Measurements from ENCODE around the gene SLC6A6. TPM values are rescaled to one million over a fixed set of nuclear protein-coding genes. Genes with fewer than 3 reads are reported as not detected.
A peak's percentile ranks its signal among the peaks of the same experiment; 100 is the strongest.

Gene SLC6A6
- total RNA-seq = 46.9 and 354 TPM in 2 replicates

DNA sequence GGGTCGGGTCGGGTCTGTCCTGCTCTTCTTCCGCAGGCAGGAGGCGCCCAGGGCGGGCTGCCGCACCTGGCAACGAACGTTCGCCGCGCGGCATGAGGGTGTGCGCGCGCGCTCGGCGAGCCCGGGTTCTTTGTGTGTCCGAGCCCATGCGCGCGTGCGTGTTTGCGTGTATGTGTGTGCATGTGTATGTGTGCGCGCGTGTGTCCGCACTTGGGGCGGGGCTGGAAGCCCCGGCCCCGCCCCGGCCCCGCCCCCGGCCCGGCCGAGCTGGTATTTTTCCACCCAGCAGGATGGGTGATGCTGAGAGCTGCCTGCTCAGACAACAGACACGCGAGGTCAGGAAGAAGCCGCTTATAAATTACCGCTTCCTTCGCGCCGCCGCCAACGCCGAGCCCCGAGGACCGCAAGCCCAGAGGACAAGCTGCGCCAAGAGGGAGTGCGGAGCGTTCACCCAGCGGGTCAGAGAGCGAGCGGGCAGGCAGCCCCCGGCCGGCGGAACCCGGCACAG, at the start of gene SLC6A6:
TSS of gene SLC6A6 (plus strand) at position 303 of the 508 bp plus-strand sequence. CDS start 41,029 bp downstream, outside the sequence.
- peak; percentile 79 for DNase-seq (ENCODE audit: low read depth)

DNA sequence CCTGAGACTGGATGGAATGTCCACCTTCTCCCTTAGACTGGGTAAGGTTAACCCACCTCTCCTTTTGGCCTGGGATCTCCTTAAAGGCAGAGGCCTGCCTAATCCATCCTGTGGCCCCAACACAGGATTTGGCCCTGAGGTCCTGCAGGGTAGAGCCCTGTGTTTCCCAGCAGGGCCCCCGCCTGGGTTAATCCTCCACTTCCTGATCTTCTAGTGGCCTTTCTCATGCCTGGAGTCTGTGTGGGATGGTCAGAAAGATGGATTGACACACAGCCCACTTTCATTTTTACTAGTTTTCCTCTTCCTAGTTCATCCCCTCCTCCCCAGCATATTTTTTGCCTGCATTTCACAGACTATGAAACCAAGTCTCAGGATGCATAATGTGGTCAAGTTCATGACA, 48.9 kb upstream of the SLC6A6 start:
- DNase-seq (ENCODE audit: low read depth) = no peak

- DNase-seq (ENCODE audit: low read depth) = no peak
Measured at GRCh38 chr3:14357463-14357862, 44.9 kb upstream of the SLC6A6 start.

DNA sequence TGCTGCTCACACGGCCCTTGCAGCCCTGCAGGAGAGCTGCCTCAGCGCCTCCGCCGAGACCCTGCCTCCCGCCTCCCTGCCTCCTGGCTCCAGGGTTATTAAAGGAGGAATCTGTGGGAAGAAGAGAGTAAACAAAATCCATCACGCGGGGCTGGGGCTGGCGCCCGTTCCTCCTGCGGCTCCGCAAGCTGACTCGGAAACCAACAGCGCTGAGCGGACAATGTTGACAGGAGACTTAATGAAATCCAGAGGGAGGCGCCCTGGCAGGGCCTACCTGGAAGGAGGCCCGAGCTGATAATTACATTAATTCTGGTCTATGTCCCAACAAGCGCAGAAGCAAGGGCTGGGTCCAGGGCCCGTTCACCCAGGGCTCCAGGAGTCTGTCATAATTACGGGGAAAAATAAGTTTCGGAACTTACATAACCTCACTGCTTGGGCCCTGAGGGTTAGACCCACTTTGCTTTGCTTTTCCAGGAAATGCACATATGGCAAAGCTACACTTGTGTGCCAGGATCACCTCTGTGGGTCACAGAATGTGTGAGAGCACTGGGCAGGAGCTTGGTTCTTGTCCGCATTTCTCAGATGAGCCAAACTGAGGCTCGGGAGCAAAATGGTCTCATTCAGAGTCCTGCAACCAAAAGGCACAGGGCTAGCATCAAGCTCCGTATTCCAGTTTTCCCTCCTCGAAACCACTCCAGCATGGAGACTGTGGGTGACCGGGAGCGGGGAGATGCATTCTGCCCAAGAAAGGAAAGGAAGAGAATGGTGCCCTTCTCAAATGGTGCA, 43.8 kb upstream of the SLC6A6 start:
- DNase-seq (ENCODE audit: low read depth) = no peak

DNA sequence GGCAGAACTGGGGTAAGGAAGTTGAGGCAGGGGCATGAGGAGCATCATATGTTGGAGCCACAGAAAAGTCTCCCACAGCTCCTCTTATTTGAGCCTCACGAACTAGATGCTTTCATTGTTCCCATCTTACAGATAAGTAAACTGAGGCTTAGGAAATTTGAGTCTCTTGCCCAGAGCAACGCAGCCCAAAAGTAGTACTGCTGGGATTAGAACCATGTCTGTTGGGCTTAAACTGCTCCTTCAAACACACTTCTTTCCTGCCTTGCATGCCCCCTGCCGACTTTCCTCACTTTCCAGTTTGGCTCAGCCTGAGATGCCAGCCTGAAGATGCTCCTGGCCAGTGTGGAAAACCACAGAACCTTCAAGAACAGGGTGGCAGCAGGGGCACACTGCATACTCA, 43.1 kb upstream of the SLC6A6 start:
- no peak for DNase-seq (ENCODE audit: low read depth)

DNA sequence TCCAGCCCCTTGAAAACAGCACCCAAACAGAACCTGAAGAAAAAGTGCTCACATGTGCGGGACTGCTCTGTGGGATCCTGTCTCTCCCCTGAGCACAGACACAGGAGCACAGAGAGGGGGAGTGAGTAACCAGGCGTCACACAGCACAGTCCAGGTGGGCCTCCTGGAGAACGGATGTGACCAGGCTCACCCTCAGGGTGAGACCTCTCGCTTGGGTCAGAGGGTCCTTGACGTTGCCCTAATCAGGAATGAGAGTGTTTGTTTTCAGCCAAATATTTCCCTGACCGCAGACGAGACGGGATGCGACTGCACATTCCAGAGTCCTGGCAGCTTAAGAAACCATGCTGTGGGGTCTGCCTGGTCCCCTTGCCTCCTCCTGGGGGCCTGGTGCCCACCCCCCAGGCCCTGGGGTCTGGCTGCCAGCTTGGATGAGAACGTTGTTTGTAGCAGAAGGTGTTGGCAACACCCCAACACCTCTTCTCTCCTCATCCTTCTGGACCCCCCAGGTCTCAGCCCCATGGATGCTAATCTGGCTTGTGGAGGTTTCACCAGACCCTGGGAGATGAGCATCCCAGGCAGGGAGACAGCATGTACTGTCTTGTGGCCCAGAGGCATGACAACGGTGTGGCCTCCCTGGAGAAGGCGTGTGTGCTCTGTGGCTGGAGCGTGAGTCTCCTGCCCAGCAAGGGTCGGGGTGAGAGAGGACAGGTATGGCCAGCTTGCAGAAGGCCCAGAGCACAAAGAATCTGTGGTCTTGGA, 42.1 kb upstream of the SLC6A6 start:
- no peak for DNase-seq (ENCODE audit: low read depth)

DNA sequence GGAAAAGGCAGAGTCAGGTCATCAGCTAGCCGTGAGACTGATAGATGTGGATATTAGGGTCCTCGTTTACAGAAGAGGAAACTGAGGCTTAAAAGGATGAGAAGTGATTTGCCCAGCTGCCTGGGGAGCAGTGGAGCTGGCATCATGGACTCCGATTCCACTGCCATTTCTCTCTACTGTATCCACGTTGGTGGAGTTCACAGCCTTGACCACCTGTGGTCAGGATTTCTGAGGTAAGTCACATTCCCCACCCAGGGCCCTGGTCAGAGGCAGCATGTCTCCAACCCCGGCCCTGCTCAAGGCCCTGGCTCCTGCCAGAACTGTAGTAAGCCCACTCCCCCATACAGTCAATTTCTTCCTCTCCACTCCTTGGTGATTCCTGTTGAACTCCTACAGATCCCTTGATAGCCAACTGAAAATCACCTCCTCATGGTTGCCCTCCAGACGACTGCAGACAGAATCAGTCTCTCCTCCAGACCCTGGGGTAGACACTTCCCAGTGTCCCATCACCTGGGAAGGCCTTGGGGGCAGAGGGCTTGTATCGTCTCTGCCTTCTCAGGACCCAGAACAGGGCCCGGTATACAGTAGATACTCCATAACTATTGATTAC, 41.2 kb upstream of the SLC6A6 start:
- no peak for DNase-seq (ENCODE audit: low read depth)

- no peak for DNase-seq (ENCODE audit: low read depth)
Measured at GRCh38 chr3:14362890-14363289, 39.5 kb upstream of the SLC6A6 start.

DNA sequence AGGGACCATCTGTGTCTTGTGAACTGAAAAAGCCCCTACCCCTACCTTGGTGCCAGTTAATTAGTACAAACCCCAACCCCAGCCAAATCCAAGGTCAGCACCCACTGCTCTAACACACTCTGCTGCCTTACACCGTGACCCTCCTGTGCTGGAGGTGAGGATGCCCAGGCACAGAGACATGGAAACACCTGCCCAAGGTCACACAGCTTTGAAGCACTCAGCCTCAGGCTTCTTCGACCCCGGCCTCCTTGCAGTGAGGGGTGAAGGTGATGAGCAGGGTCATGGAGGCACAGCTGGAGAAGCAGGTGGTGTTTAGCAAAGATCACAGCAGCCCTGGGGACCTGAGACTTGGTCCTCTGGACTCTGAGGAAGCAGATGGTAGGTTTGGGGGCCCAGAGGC, 39.0 kb upstream of the SLC6A6 start:
- DNase-seq (ENCODE audit: low read depth) = no peak

DNA sequence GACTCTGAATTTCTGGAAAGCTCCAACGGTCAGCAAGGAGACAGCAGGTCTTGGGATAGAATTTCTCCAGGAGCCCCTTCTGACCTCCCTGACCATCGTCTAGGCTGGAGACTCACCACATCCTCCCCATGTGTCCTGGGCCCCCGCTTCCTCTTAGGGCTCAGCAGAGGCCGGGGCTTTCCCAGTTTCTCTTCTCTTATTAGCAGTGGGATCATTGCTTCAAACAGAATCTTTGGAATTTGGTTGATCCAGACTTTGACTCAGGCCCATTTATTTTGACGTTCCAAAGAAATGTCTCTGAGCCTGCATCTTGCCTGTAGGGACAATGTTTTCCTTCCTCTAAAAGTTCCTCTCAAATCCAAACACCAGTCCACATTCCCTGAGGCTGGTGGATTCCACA, 38.4 kb upstream of the SLC6A6 start:
- no peak for DNase-seq (ENCODE audit: low read depth)

- no peak for DNase-seq (ENCODE audit: low read depth)
Measured at GRCh38 chr3:14364580-14365292, 37.7 kb upstream of the SLC6A6 start.

DNA sequence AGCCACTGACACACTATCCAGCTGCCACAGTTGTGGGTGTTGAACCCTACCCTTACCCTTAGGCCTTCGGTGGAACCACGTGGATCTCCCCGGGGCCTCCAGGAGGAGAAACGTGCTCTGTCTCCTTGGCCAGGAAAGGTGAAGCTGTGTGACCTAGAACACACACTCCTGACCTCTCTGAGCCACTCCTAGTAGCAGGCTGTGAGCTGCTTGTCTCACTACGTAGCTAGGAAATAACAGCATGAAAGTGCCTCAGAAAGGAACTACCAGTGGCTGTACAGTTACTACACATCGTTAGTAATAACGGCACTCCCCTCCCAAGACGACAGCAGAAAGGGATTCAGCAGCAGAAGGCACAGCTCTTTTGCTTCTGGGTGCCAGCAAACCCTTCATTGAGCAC, 36.2 kb upstream of the SLC6A6 start:
- no peak for DNase-seq (ENCODE audit: low read depth)

DNA sequence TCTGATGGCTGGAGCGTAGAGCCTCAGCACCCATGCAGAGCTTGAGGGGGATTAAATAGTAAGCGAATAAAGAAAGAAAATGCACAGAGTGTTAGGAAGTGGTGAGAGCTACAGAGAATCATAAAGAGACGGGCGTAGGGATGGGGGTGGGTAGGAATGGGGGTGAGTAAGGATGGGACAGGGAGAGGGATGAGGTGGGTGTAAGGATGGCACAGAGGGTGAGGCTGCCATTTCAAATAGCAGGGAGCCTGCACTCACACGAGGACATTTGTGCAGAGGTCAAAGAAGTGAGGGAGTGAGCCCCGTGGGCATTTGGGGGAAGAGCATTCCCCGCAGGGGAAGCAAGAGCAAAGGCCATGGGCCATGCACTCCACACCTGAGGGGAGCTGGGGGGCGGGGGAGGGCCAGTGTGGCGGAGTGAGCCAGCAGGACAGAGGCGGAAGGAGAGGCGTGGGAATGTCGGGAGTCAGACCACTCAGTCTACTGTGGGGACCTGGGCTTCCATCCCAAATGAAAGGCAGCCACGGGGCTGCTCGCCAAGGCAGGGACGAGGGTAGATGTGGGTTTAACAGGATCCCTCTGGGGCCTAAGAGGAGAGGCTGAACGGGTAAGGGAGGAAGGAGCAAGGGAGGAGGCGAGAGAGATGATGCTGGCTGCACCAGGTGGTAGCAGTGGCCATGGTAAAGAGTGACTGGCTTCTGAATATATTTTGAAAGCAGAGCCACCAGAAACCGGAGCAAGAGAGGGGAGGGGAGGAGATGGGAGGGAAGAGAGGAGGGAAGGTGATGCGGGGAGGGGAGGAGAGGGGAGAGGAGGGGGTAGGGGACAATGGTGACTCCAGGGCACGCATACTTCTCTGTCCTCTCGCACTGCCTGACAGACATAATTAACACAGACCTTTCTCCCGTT, 35.2 kb upstream of the SLC6A6 start:
- no peak for DNase-seq (ENCODE audit: low read depth)

- no peak for DNase-seq (ENCODE audit: low read depth)
Measured at GRCh38 chr3:14368146-14368545, 34.3 kb upstream of the SLC6A6 start.

DNA sequence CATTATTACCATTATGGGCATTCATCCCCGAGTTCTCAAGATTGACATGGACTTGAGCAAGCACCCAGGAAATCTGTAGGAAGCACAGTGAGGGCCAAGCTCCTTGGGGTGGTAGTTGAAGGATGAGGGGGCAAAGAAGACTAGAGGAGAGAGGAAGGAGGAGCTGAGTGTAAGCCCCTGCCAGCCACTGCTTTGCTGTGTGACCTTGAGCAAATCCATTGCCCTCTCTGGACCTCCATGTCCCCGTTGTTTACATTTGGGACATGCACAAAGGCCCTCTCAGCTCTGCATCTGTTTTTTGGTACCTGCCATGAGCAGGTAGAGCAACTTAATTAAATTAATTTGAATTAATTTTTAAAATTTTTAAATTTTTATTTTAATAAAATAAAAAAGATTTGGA, 33.5 kb upstream of the SLC6A6 start:
- no peak for DNase-seq (ENCODE audit: low read depth)

GRCh38 chr3:14369675-14370669, 32.4 kb upstream of the SLC6A6 start:
- peak; percentile 41 for DNase-seq (ENCODE audit: low read depth)

DNA sequence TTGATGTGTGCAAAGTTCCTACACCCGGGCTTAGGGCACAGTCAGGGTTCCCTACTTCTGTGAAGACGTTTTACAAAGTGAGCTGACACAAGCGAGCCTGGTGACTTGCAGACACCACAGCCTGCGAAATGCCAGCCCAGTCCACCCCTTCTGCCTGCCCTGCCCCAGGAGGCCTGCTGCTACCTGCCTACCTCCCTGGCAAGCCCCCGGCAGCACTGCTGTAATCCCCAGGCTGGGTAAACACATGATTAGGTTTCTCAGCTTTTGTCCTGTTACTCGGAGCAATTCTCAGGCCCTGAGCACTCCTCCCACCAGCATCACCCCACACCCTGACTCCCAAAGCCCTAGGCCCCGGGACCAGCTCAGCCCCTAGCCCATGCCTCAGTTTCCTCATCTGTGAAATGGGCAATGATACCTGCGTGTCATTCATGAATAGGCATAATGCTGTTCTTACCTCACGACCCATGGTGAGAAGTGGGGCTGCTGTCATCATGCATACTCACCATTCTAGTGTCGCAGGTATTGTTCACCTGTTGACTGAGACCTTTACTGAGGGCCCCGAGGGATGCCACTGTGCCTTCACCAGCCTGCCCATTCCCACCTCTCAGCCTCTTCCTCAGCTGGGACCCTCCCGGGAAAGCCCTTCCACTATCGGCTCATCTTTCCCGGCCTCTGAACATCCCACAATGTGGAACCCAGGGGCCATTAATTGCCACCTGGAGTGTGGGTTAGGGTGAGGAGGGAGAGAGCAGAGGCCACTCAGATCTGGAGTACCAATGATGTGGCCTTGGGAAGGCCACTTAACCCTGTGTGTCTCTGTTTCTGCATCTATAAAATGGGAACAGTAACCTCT, 31.5 kb upstream of the SLC6A6 start:
- no peak for DNase-seq (ENCODE audit: low read depth)

All from renal cortical epithelial cell (primary cell).